Neural cell (in vitro differentiated cells): Measurements from ENCODE around the gene TNC. TPM values are rescaled to one million over a fixed set of nuclear protein-coding genes. Genes with fewer than 3 reads are reported as not detected.

Experiments
- H2AFZ ChIP-seq: fragments of 200-600, 300-800 bp; sonication (generic), shearing (Covaris generic); 2 replicates; pipeline ENCODE4 v1.6.0; 2014; ENCODE audit warnings: low read depth, mild to moderate bottlenecking, antibody characterized with exemption, low read length, moderate library complexity
- H3F3A ChIP-seq: fragments of 200-600 bp; shearing (Covaris generic); 2 replicates; pipeline ENCODE4 v1.6.1; 2016; ENCODE audit warnings: mild to moderate bottlenecking, moderate library complexity, mixed read lengths, antibody characterized with exemption, low read length; ENCODE audit not compliant: insufficient read depth, poor library complexity, severe bottlenecking
- H3K27ac ChIP-seq: fragments of 200-600, 300-800 bp; sonication (generic), shearing (Covaris generic); 2 replicates; pipeline ENCODE4 v1.5.1; 2014; ENCODE audit warnings: mild to moderate bottlenecking, low read length, moderate library complexity
- H3K27me3 ChIP-seq: fragments of 300-800, 200-600 bp; sonication (generic), shearing (Covaris generic); 2 replicates; pipeline ENCODE4 v1.6.0; 2014; ENCODE audit warnings: mild to moderate bottlenecking, low read depth, low read length, moderate library complexity; ENCODE audit not compliant: insufficient read depth
- H3K36me3 ChIP-seq: fragments of 300-800, 200-600 bp; sonication (generic), shearing (Covaris generic); 2 replicates; pipeline ENCODE4 v1.5.1; 2014; ENCODE audit warnings: mild to moderate bottlenecking, antibody characterized with exemption, low read length, moderate library complexity; ENCODE audit not compliant: insufficient read depth
- H3K4me2 ChIP-seq: fragments of 300-800, 200-600 bp; sonication (generic), shearing (Covaris generic); 2 replicates; pipeline ENCODE4 v1.6.0; 2014; ENCODE audit warnings: mild to moderate bottlenecking, low read length
- H3K4me3 ChIP-seq: fragments of 300-800, 200-600 bp; sonication (generic), shearing (Covaris generic); 2 replicates; pipeline ENCODE4 v1.5.1; 2014; ENCODE audit warnings: mild to moderate bottlenecking, low read length, moderate library complexity
- H3K79me2 ChIP-seq: fragments of 200-600 bp; shearing (Covaris generic); replicated peaks from 2 replicates; pipeline ENCODE4 v1.6.0; 2014; ENCODE audit warnings: mild to moderate bottlenecking, low read length, moderate library complexity; ENCODE audit not compliant: insufficient read depth
- H3K9ac ChIP-seq: fragments of 300-800, 200-600 bp; sonication (generic), shearing (Covaris generic); 2 replicates; pipeline ENCODE4 v1.6.1; 2016; ENCODE audit warnings: mild to moderate bottlenecking, low read length, mixed read lengths
- H3K9me2 ChIP-seq: fragments of 200-600 bp; shearing (Covaris generic); 2 replicates; pipeline ENCODE4 v1.6.1; 2016; ENCODE audit warnings: mild to moderate bottlenecking, low read length, mixed read lengths; ENCODE audit not compliant: insufficient read depth
- H3K9me3 ChIP-seq: fragments of 200-600, 300-800 bp; sonication (generic), shearing (Covaris generic); 2 replicates; pipeline ENCODE4 v1.6.1; 2016; ENCODE audit warnings: mild to moderate bottlenecking, mixed run types, low read length, moderate library complexity, mixed read lengths
- H4K20me1 ChIP-seq: fragments of 200-600 bp; shearing (Covaris generic); 2 replicates; pipeline ENCODE4 v1.6.1; 2016; ENCODE audit warnings: mild to moderate bottlenecking, mixed run types; ENCODE audit not compliant: insufficient read depth
- EP300 ChIP-seq: fragments of 450-650 bp; conservative IDR thresholded peaks from 2 replicates; pipeline ENCODE4 v1.6.1; 2014; ENCODE audit warnings: antibody characterized with exemption, mild to moderate bottlenecking, moderate library complexity; ENCODE audit not compliant: poor library complexity, severe bottlenecking
- EZH2 ChIP-seq: fragments of 200-600, 300-800 bp; shearing (Covaris generic), sonication (generic); IDR thresholded peaks from 2 replicates; pipeline ENCODE4 v1.6.1; 2014; ENCODE audit warnings: antibody characterized with exemption, low read length, borderline replicate concordance, mild to moderate bottlenecking; ENCODE audit not compliant: insufficient read depth, poor library complexity, severe bottlenecking
- MXI1 ChIP-seq: fragments of 450-650 bp; conservative IDR thresholded peaks from 2 replicates; pipeline ENCODE4 v1.6.1; 2014; ENCODE audit warnings: antibody characterized with exemption, mild to moderate bottlenecking; ENCODE audit not compliant: poor library complexity, severe bottlenecking
- POLR2AphosphoS5 ChIP-seq: IDR thresholded peaks from 2 replicates; pipeline ENCODE4 v1.6.1; 2012
- RAD21 ChIP-seq: fragments of 450-650 bp; conservative IDR thresholded peaks from 2 replicates; pipeline ENCODE4 v1.6.1; 2014; ENCODE audit warnings: antibody characterized with exemption, mild to moderate bottlenecking, moderate library complexity
- SMC3 ChIP-seq: fragments of 450-650 bp; conservative IDR thresholded peaks from 2 replicates; pipeline ENCODE4 v1.6.1; 2014; ENCODE audit warnings: antibody characterized with exemption, mild to moderate bottlenecking, moderate library complexity; ENCODE audit not compliant: poor library complexity
- TAF1 ChIP-seq: IDR thresholded peaks from 2 replicates; pipeline ENCODE4 v1.6.1; 2012; ENCODE audit warnings: low read depth
- polyA plus RNA-seq: library from polyadenylated mRNA; depleted of rRNA; stranded (reverse); fragments of >200 nt; gene quantifications from 2 replicates; pipeline ENCODE4 v1.2.3, GENCODE V29; 2014
- TF ChIP-seq, protein P1 (sequence below): fragments of 450-650 bp; IDR thresholded peaks from 2 replicates; pipeline ENCODE4 v1.5.1; 2014; ENCODE audit warnings: antibody characterized with exemption, mild to moderate bottlenecking, moderate library complexity; ENCODE audit not compliant: poor library complexity, severe bottlenecking
- TF ChIP-seq, protein P2 (sequence below): IDR thresholded peaks from 2 replicates; pipeline ENCODE4 v1.6.1; 2012; ENCODE audit warnings: borderline replicate concordance

The TNC gene
- polyA plus RNA-seq, 1 donor from 2014 or later: 2.1 TPM

DNA sequence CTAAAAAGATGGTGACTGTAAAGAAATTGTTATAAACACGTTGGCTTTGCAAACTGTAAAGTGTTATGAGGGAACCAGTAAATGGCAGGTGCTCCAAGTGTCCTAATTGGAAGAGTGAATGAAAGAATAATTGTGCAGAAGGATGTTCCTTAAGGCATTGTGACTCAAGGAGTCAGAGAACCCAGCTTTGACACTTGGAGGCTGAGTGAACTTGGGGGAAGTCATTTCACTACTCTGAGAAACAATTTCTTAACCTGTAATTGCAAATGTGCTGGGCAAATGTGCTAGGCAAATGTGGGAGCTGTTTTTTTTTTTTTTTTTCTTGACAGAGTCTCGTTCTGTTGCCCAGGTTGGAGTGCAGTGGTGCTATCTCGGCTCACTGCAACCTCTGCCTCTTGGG is 103.5 kb downstream of the TNC start:
- H3K4me2 ChIP-seq: no peak overlapping the region
- TF ChIP-seq EZH2 (no peak), MXI1 (no peak), SMC3 (no peak), EP300 (no peak), POLR2AphosphoS5 (no peak), RAD21 (no peak), TAF1 (no peak)
- TF ChIP-seq, protein P1, sequence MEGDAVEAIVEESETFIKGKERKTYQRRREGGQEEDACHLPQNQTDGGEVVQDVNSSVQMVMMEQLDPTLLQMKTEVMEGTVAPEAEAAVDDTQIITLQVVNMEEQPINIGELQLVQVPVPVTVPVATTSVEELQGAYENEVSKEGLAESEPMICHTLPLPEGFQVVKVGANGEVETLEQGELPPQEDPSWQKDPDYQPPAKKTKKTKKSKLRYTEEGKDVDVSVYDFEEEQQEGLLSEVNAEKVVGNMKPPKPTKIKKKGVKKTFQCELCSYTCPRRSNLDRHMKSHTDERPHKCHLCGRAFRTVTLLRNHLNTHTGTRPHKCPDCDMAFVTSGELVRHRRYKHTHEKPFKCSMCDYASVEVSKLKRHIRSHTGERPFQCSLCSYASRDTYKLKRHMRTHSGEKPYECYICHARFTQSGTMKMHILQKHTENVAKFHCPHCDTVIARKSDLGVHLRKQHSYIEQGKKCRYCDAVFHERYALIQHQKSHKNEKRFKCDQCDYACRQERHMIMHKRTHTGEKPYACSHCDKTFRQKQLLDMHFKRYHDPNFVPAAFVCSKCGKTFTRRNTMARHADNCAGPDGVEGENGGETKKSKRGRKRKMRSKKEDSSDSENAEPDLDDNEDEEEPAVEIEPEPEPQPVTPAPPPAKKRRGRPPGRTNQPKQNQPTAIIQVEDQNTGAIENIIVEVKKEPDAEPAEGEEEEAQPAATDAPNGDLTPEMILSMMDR: no peak
- TF ChIP-seq, protein P2, sequence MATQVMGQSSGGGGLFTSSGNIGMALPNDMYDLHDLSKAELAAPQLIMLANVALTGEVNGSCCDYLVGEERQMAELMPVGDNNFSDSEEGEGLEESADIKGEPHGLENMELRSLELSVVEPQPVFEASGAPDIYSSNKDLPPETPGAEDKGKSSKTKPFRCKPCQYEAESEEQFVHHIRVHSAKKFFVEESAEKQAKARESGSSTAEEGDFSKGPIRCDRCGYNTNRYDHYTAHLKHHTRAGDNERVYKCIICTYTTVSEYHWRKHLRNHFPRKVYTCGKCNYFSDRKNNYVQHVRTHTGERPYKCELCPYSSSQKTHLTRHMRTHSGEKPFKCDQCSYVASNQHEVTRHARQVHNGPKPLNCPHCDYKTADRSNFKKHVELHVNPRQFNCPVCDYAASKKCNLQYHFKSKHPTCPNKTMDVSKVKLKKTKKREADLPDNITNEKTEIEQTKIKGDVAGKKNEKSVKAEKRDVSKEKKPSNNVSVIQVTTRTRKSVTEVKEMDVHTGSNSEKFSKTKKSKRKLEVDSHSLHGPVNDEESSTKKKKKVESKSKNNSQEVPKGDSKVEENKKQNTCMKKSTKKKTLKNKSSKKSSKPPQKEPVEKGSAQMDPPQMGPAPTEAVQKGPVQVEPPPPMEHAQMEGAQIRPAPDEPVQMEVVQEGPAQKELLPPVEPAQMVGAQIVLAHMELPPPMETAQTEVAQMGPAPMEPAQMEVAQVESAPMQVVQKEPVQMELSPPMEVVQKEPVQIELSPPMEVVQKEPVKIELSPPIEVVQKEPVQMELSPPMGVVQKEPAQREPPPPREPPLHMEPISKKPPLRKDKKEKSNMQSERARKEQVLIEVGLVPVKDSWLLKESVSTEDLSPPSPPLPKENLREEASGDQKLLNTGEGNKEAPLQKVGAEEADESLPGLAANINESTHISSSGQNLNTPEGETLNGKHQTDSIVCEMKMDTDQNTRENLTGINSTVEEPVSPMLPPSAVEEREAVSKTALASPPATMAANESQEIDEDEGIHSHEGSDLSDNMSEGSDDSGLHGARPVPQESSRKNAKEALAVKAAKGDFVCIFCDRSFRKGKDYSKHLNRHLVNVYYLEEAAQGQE: no peak
- no peak overlapping the region for H3K9ac ChIP-seq
- no peak overlapping the region for H3K4me3 ChIP-seq
- H4K20me1 ChIP-seq: no peaks in the 10 kb centered on the region
- no peak overlapping the region for H2AFZ ChIP-seq
- no peaks in the 10 kb centered on the region for H3K36me3 ChIP-seq
- H3K9me2 ChIP-seq: no peaks in the 10 kb centered on the region
- no peaks in the 10 kb centered on the region for H3K27me3 ChIP-seq
- no peaks in the 10 kb centered on the region for H3F3A ChIP-seq
- no peak overlapping the region for H3K27ac ChIP-seq
- H3K9me3 ChIP-seq: no peaks in the 10 kb centered on the region
- H3K79me2 ChIP-seq: no peaks in the 10 kb centered on the region

DNA sequence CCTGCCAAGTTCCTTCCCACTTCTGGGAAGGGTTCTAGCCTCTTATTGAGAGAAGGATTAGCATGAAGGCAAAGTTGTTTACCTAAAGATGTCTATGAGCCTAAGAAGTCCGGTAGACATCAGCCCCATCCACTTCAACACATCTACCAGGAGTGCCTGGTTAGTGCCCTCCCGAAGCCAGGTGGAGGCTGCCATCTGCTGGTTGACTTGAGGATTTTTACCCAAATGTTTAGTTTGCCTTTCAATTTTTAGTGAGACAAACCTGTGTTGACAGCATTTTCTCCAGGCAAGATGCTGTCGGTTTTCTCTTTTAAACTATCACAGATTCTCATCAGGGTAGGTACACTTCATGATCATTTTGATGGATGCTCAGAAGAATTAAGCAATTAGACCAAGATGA is 104.0 kb downstream of the TNC start:
- Histone ChIP-seq H3K27me3 (no peaks in the 10 kb centered on the region), H3K79me2 (no peaks in the 10 kb centered on the region), H3K27ac (no peak overlapping the region), H3K9ac (no peak overlapping the region), H3F3A (no peaks in the 10 kb centered on the region), H3K9me3 (no peaks in the 10 kb centered on the region), H3K9me2 (no peaks in the 10 kb centered on the region), H2AFZ (no peak overlapping the region), H3K4me3 (no peak overlapping the region), H4K20me1 (no peaks in the 10 kb centered on the region), H3K36me3 (no peaks in the 10 kb centered on the region), H3K4me2 (no peak overlapping the region)
- TF ChIP-seq, protein P2: no peak
- TF ChIP-seq POLR2AphosphoS5: no peak
- peak; percentile 96 for TF ChIP-seq RAD21
- no peak for TF ChIP-seq EZH2
- no peak for TF ChIP-seq MXI1
- no peak for TF ChIP-seq TAF1
- TF ChIP-seq EP300: no peak
- peak; percentile 97 for TF ChIP-seq SMC3
- TF ChIP-seq, protein P1: peak; percentile 92
